Activated naive CD8-positive, alpha-beta T cell treated with anti-CD3 and anti-CD28 coated beads, Interleukin-2, amount 50 U/mL, for 24 hours (primary cell): ENCODE data around the gene HEPHL1.
"Not testable (repeated sequence)": the region's sequence is repeated elsewhere in the genome, so short reads cannot be mapped to it uniquely, and the experiment has no call there.

ENCODE experiments used
- ATAC-seq: fragments of 150-1000 bp; cut with Tn5 transposase; one replicate; pipeline ENCODE4 v1.10.0; 2021
- DNase-seq: peaks from one replicate; pipeline ENCODE4 v3.0.0; 2021
- H3K27ac Mint-ChIP-seq: one replicate; pipeline ENCODE4 v1.8.0; 2021; ENCODE audit warnings: mild to moderate bottlenecking, mixed read lengths
- H3K27me3 Mint-ChIP-seq: one replicate; pipeline ENCODE4 v1.8.0; 2021; ENCODE audit warnings: mixed read lengths
- H3K36me3 Mint-ChIP-seq: one replicate; pipeline ENCODE4 v1.8.0; 2021; ENCODE audit warnings: low read depth, mixed read lengths
- H3K4me1 Mint-ChIP-seq: one replicate; pipeline ENCODE4 v1.8.0; 2021; ENCODE audit warnings: mixed read lengths
- H3K4me3 Mint-ChIP-seq: one replicate; pipeline ENCODE4 v1.8.0; 2021; ENCODE audit warnings: mild to moderate bottlenecking, moderate library complexity, mixed read lengths
- H3K9me3 Mint-ChIP-seq: one replicate; pipeline ENCODE4 v1.8.0; 2021; ENCODE audit warnings: mixed read lengths

Gene HEPHL1

GRCh38 chr11:94089341-94089740 is 68.2 kb downstream of the HEPHL1 start:
- Mint-ChIP-seq H3K27ac (no peak overlapping the region), H3K27me3 (peaks cover 3% of the 10 kb centered on the region), H3K4me3 (no peak overlapping the region), H3K36me3 (no peaks in the 10 kb centered on the region), H3K9me3 (no peaks in the 10 kb centered on the region), H3K4me1 (no peaks in the 10 kb centered on the region)
- ATAC-seq (no peak), DNase-seq (no peak)

- ATAC-seq (no peak), DNase-seq (no peak)
- Mint-ChIP-seq H3K4me3 (no peak overlapping the region), H3K4me1 (no peaks in the 10 kb centered on the region), H3K27ac (no peak overlapping the region), H3K36me3 (no peaks in the 10 kb centered on the region), H3K9me3 (no peaks in the 10 kb centered on the region), H3K27me3 (peaks cover 3% of the 10 kb centered on the region)
Measured at GRCh38 chr11:94090401-94090800, 69.2 kb downstream of the HEPHL1 start.

GRCh38 chr11:94091091-94091490 is 69.9 kb downstream of the HEPHL1 start:
- ATAC-seq = no peak
- no peaks in the 10 kb centered on the region for H3K9me3 Mint-ChIP-seq
- H3K27me3 Mint-ChIP-seq = peaks cover 3% of the 10 kb centered on the region
- H3K4me3 Mint-ChIP-seq = no peak overlapping the region
- H3K4me1 Mint-ChIP-seq = no peaks in the 10 kb centered on the region
- H3K36me3 Mint-ChIP-seq = no peaks in the 10 kb centered on the region
- no peak for DNase-seq
- H3K27ac Mint-ChIP-seq = no peak overlapping the region

- H3K4me3 Mint-ChIP-seq = no peak overlapping the region
- no peaks in the 10 kb centered on the region for H3K4me1 Mint-ChIP-seq
- H3K9me3 Mint-ChIP-seq = peaks cover 18% of the 10 kb centered on the region
- H3K27me3 Mint-ChIP-seq = peaks cover 16% of the 10 kb centered on the region
- DNase-seq (no peak), ATAC-seq (no peak)
- no peaks in the 10 kb centered on the region for H3K36me3 Mint-ChIP-seq
- no peak overlapping the region for H3K27ac Mint-ChIP-seq
Measured at GRCh38 chr11:94100253-94100652, 79.1 kb downstream of the HEPHL1 start.

GRCh38 chr11:94103471-94103870 is 82.3 kb downstream of the HEPHL1 start:
- Mint-ChIP-seq H3K36me3 (no peaks in the 10 kb centered on the region), H3K27me3 (peaks cover 3% of the 10 kb centered on the region), H3K9me3 (peaks cover 3% of the 10 kb centered on the region), H3K4me1 (no peaks in the 10 kb centered on the region), H3K27ac (no peak overlapping the region), H3K4me3 (no peak overlapping the region)
- ATAC-seq = no peak
- DNase-seq = no peak

- DNase-seq = no peak
- H3K27me3 Mint-ChIP-seq = peaks cover 2% of the 10 kb centered on the region
- H3K4me1 Mint-ChIP-seq = no peaks in the 10 kb centered on the region
- H3K9me3 Mint-ChIP-seq = no peaks in the 10 kb centered on the region
- H3K4me3 Mint-ChIP-seq = no peak overlapping the region
- ATAC-seq = no peak
- H3K36me3 Mint-ChIP-seq = no peaks in the 10 kb centered on the region
- H3K27ac Mint-ChIP-seq = no peak overlapping the region
Measured at GRCh38 chr11:94104734-94105133, 83.6 kb downstream of the HEPHL1 start.

GRCh38 chr11:94106716-94107115 is 85.6 kb downstream of the HEPHL1 start:
- Mint-ChIP-seq H3K4me1 (no peaks in the 10 kb centered on the region), H3K36me3 (no peaks in the 10 kb centered on the region), H3K4me3 (no peak overlapping the region), H3K27me3 (peaks cover 7% of the 10 kb centered on the region), H3K9me3 (no peaks in the 10 kb centered on the region), H3K27ac (no peak overlapping the region)
- no peak for ATAC-seq
- no peak for DNase-seq

- Mint-ChIP-seq H3K27me3 (peaks cover 7% of the 10 kb centered on the region), H3K4me1 (no peaks in the 10 kb centered on the region), H3K36me3 (no peaks in the 10 kb centered on the region), H3K27ac (no peak overlapping the region), H3K4me3 (no peak overlapping the region), H3K9me3 (no peaks in the 10 kb centered on the region)
- ATAC-seq (no peak), DNase-seq (no peak)
Measured at GRCh38 chr11:94107363-94107762, 86.2 kb downstream of the HEPHL1 start.

- no peak overlapping the region for H3K4me3 Mint-ChIP-seq
- no peaks in the 10 kb centered on the region for H3K4me1 Mint-ChIP-seq
- H3K27me3 Mint-ChIP-seq = peaks cover 19% of the 10 kb centered on the region
- ATAC-seq (no peak), DNase-seq (no peak)
- H3K9me3 Mint-ChIP-seq = peaks cover 3% of the 10 kb centered on the region
- no peaks in the 10 kb centered on the region for H3K36me3 Mint-ChIP-seq
- no peak overlapping the region for H3K27ac Mint-ChIP-seq
Measured at GRCh38 chr11:94111241-94111640, 90.1 kb downstream of the HEPHL1 start.

- H3K36me3 Mint-ChIP-seq = no peaks in the 10 kb centered on the region
- H3K4me1 Mint-ChIP-seq = no peaks in the 10 kb centered on the region
- DNase-seq (no peak), ATAC-seq (no peak)
- no peak overlapping the region for H3K27ac Mint-ChIP-seq
- no peak overlapping the region for H3K4me3 Mint-ChIP-seq
- H3K27me3 Mint-ChIP-seq = peaks cover 19% of the 10 kb centered on the region
- H3K9me3 Mint-ChIP-seq = peaks cover 3% of the 10 kb centered on the region
Measured at GRCh38 chr11:94111660-94112059, 90.5 kb downstream of the HEPHL1 start.

- ATAC-seq (no peak), DNase-seq (no peak)
- H3K4me3 Mint-ChIP-seq = no peak overlapping the region
- H3K36me3 Mint-ChIP-seq = no peaks in the 10 kb centered on the region
- no peak overlapping the region for H3K27ac Mint-ChIP-seq
- H3K9me3 Mint-ChIP-seq = peaks cover 3% of the 10 kb centered on the region
- H3K4me1 Mint-ChIP-seq = no peaks in the 10 kb centered on the region
- H3K27me3 Mint-ChIP-seq = peaks cover 19% of the 10 kb centered on the region
Measured at GRCh38 chr11:94112206-94112953, 91.2 kb downstream of the HEPHL1 start.

- DNase-seq (no peak), ATAC-seq (no peak)
- H3K4me1 Mint-ChIP-seq = no peaks in the 10 kb centered on the region
- H3K27me3 Mint-ChIP-seq = peaks cover 14% of the 10 kb centered on the region
- no peak overlapping the region for H3K27ac Mint-ChIP-seq
- peaks cover 3% of the 10 kb centered on the region for H3K9me3 Mint-ChIP-seq
- H3K36me3 Mint-ChIP-seq = no peaks in the 10 kb centered on the region
- H3K4me3 Mint-ChIP-seq = no peak overlapping the region
Measured at GRCh38 chr11:94117197-94117574, 96.0 kb downstream of the HEPHL1 start.

- peaks cover 10% of the 10 kb centered on the region for H3K27me3 Mint-ChIP-seq
Measured at GRCh38 chr11:94117871-94118270, 96.7 kb downstream of the HEPHL1 start.

GRCh38 chr11:94119676-94120075 is 98.5 kb downstream of the HEPHL1 start:
- H3K27me3 Mint-ChIP-seq, H3K9me3 Mint-ChIP-seq, H3K36me3 Mint-ChIP-seq, H3K4me1 Mint-ChIP-seq, ATAC-seq, H3K4me3 Mint-ChIP-seq, DNase-seq, H3K27ac Mint-ChIP-seq: not testable (repeated sequence)

More at GRCh38 chr11:94117871-94118270, 96.7 kb downstream of the HEPHL1 start:
- H3K27ac Mint-ChIP-seq = no peak overlapping the region
- H3K4me3 Mint-ChIP-seq = no peak overlapping the region
- ATAC-seq = no peak
- DNase-seq = no peak
- H3K9me3 Mint-ChIP-seq = peaks cover 3% of the 10 kb centered on the region
- H3K4me1 Mint-ChIP-seq = no peaks in the 10 kb centered on the region
- no peaks in the 10 kb centered on the region for H3K36me3 Mint-ChIP-seq

GRCh38 chr11:94120516-94120915 is 99.4 kb downstream of the HEPHL1 start:
- DNase-seq, H3K4me3 Mint-ChIP-seq, H3K4me1 Mint-ChIP-seq, H3K36me3 Mint-ChIP-seq, H3K9me3 Mint-ChIP-seq, H3K27ac Mint-ChIP-seq, ATAC-seq, H3K27me3 Mint-ChIP-seq: not testable (repeated sequence)

- ATAC-seq (no peak), DNase-seq (no peak)
- Mint-ChIP-seq H3K4me1 (no peaks in the 10 kb centered on the region), H3K4me3 (no peak overlapping the region), H3K27ac (no peak overlapping the region), H3K36me3 (no peaks in the 10 kb centered on the region), H3K9me3 (peaks cover 3% of the 10 kb centered on the region), H3K27me3 (peaks cover 4% of the 10 kb centered on the region)
Measured at GRCh38 chr11:94120946-94121345, 99.8 kb downstream of the HEPHL1 start.
